Thyroid gland (tissue), 4 donors: ENCODE measurements around the gene CDAN1. TPM values are rescaled to one million over a fixed set of nuclear protein-coding genes. Genes with fewer than 3 reads are reported as not detected.

Experiments used
- DNase-seq, 2 donors: peaks; one replicate each; pipeline ENCODE4 v3.0.0-alpha.2; 2019
- H3K27ac ChIP-seq, 3 donors: fragments of 200-600 bp; sonication (generic); 1 replicate in 2 of 3; 2 replicates in 1 of 3; pipeline ENCODE4 v1.5.1; 2016 to 2019; ENCODE audit warnings: mild to moderate bottlenecking in 1 of 3, moderate library complexity in 1 of 3
- H3K27me3 ChIP-seq: fragments of 200-600 bp; sonication (generic); one replicate; pipeline ENCODE4 v1.5.1; 2019
- H3K36me3 ChIP-seq, 2 donors: fragments of 200-600 bp; sonication (generic); one replicate each; pipeline ENCODE4 v1.5.1; 2016 to 2019
- H3K4me1 ChIP-seq, 2 donors: fragments of 200-600 bp; sonication (generic); one replicate each; pipeline ENCODE4 v1.5.1; 2017 to 2019
- H3K4me3 ChIP-seq, 3 donors: fragments of 200-600 bp; sonication (generic); replicated peaks in 1 of 3; 1 replicate in 2 of 3; 2 replicates in 1 of 3; pipeline ENCODE4 v1.5.1; 2016; ENCODE audit warnings: mild to moderate bottlenecking in 1 of 3
- H3K9me3 ChIP-seq: fragments of 200-600 bp; sonication (generic); one replicate; pipeline ENCODE4 v1.5.1; 2017
- CTCF ChIP-seq, 6 experiments: fragments of 200-600 bp in 3 of 6; fragments of 450-650 bp in 3 of 6; sonication (generic) in 3 of 6; IDR thresholded peaks; one replicate each; pipeline ENCODE4 v1.5.1; 2016 to 2019; ENCODE audit warnings: antibody characterized with exemption in 6 of 6, mild to moderate bottlenecking in 2 of 6, inconsistent platforms in 1 of 6, moderate library complexity in 1 of 6
- POLR2A ChIP-seq, 2 donors: fragments of 450-650 bp; IDR thresholded peaks; one replicate each; pipeline ENCODE4 v1.6.1; 2017; ENCODE audit warnings: antibody characterized with exemption in 2 of 2, mild to moderate bottlenecking in 2 of 2, moderate library complexity in 1 of 2
- WGBS, 2 donors: methylation state at CpG; one replicate each; pipeline ENCODE4 v1.1.5; 2017; 5-methylcytosine and 5-hydroxymethylcytosine counted together
- intact Hi-C: fragments of 100-400 bp; cut with DNase I; formaldehyde crosslinking; loops from one replicate; pipeline ENCODE4 v1.15.1; 2023
- total RNA-seq, 4 donors: library from RNA; depleted of rRNA; stranded (reverse); fragments of >200 nt; gene quantifications; one replicate each; pipeline ENCODE4 v1.2.3, GENCODE V29; 2016

The CDAN1 gene
- total RNA-seq, 4 donors from 2014 or later: 9.4 to 15.9 (median 12.6) TPM

- TF ChIP-seq CTCF (IDR thresholded peaks at IDR 0.05) (no peak), POLR2A (IDR thresholded peaks at IDR 0.05) (no peak)
- intact Hi-C loops: loop anchor here (10.0 kb wide), 1 partner anchor 187 kb away; the partner anchor contains the start of gene TTBK2
- Histone ChIP-seq H3K36me3 (peaks cover 0 to 13% of the 10 kb centered on the region in 2 donors), H3K4me1 (peaks cover 11 to 15% of the 10 kb centered on the region in 2 donors), H3K27ac (peak overlapping the region; percentile 79 to 82 (median 80)), H3K4me3 (peak overlapping the region in 2 of 3 donors; percentile 73 to 92), H3K9me3 (no peaks in the 10 kb centered on the region), H3K27me3 (no peaks in the 10 kb centered on the region)
- 84 to 85% methylated on average over 21 of the region's 21 CpGs for WGBS, 2 donors
- no peak for DNase-seq
Observed at GRCh38 chr15:42737529-42738328, 801 bp upstream of the CDAN1 start.

- 7 to 18% methylated on average over 6 to 11 of the region's 55 CpGs for WGBS, 2 donors
- H3K4me3 ChIP-seq: peak overlapping the region; percentile 72 to 92 (median 89)
- intact Hi-C loops: loop anchor here (10.0 kb wide), 1 partner anchor 189 kb away; the partner anchor contains the start of gene TTBK2
- TF ChIP-seq POLR2A (IDR thresholded peaks at IDR 0.05) (no peak), CTCF (IDR thresholded peaks at IDR 0.05) (no peak)
- DNase-seq: no peak
- peaks cover 11 to 15% of the 10 kb centered on the region in 2 donors for H3K4me1 ChIP-seq
- no peaks in the 10 kb centered on the region for H3K9me3 ChIP-seq
- peaks cover 12 to 27% of the 10 kb centered on the region in 2 donors for H3K36me3 ChIP-seq
- no peaks in the 10 kb centered on the region for H3K27me3 ChIP-seq
- H3K27ac ChIP-seq: peak overlapping the region in 2 of 3 donors; percentile 44 to 82
Observed at GRCh38 chr15:42736178-42736792, 643 bp downstream of the CDAN1 start.

DNA sequence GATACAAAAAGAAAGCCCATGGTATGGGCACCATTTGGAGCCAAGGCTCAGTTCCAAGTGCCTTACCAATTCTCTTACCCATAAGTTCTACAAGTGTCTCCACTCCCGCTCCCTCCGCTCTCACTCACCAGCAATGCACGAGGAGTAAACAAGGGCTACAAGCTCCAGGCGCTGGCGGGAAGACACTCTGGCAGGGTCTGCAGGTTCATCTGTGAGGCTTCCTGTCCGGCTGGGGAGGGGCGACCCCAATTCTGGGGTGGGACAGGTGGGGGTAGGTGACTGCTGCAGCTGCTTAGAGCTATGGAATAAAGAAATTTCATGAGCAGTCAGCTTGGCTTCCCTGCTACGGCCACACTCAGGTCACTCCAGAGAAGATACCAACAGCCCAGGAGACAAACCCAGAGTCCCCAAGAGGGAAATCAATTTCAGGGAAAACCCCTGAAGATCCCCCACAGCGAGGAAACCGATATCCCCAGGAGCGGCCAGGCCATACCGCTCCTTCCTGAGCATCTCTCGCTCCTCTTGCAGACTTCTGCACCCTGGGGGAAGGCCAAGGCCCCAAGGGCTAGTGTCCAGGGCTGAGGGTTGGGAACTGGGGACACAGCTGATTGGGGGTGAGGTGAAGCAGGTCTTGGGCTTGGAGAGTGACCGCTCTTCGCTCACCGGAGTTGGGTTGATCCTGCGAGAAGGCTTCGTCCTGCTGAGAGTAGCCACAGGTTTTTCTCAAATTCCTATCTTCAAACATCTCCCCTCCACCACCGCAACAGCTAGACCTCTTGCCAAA lies 1.4 kb downstream of the CDAN1 start:
- no peak for DNase-seq
- 88% methylated on average over 19 of the region's 19 CpGs for WGBS, 2 donors
- intact Hi-C loops: loop anchor here (10.0 kb wide), 1 partner anchor 189 kb away; the partner anchor contains the start of gene TTBK2
- Histone ChIP-seq H3K9me3 (no peaks in the 10 kb centered on the region), H3K4me1 (peaks cover 11 to 15% of the 10 kb centered on the region in 2 donors), H3K4me3 (peak overlapping the region in 1 of 3 donors; percentile 92), H3K27me3 (no peaks in the 10 kb centered on the region), H3K27ac (no peak overlapping the region), H3K36me3 (peaks cover 20 to 34% of the 10 kb centered on the region in 2 donors)
- TF ChIP-seq POLR2A (IDR thresholded peaks at IDR 0.05) (no peak), CTCF (IDR thresholded peaks at IDR 0.05) (no peak)

DNA sequence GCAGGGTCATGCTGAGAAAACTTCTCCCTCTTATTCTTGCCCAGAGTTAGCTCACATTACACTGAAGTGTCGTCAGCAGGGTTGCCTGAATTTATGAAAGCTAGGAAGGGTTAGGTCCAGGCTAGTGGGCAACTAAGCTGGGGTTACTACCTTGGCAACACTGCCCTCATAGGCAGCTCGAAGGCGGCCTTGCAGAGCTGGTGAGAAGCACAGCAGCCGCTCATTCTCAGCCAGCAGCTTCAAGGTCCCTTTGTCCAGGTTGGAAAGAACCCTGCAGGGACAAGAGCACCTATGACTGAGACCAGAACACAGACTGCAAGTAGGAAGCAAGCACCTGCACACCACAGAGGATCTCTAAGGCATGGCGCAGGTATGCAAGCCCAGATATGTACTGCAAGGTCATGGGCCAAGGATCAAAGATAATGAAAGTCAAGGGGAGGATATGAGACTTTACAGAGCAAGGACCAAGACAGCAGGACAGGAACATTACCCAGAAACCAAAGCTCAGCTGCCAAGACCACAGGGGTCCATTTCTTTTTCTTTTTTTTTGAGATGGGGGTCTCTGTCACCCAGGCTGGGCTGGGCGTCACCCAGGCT lies 2.8 kb downstream of the CDAN1 start:
- TF ChIP-seq POLR2A (IDR thresholded peaks at IDR 0.05) (no peak), CTCF (IDR thresholded peaks at IDR 0.05) (no peak)
- peaks cover 11 to 15% of the 10 kb centered on the region in 2 donors for H3K4me1 ChIP-seq
- H3K27me3 ChIP-seq: no peaks in the 10 kb centered on the region
- H3K27ac ChIP-seq: no peak overlapping the region
- H3K36me3 ChIP-seq: peaks cover 27 to 43% of the 10 kb centered on the region in 2 donors
- DNase-seq: no peak
- 87 to 97% methylated on average over 6 of the region's 6 CpGs for WGBS, 2 donors
- H3K9me3 ChIP-seq: no peaks in the 10 kb centered on the region
- intact Hi-C loops: loop anchor here (10.0 kb wide), 1 partner anchor 191 kb away; the partner anchor contains the start of gene TTBK2
- no peak overlapping the region for H3K4me3 ChIP-seq
